GM18870 (cell line): ENCODE results near the gene FSD1.
"Not testable (repeated sequence)": the region's sequence is repeated elsewhere in the genome, so short reads cannot be mapped to it uniquely, and the experiment has no call there.

ENCODE experiments used
- ATAC-seq: cut with Tn5 transposase; IDR thresholded peaks from one replicate; pipeline ENCODE4 v1.9.1; 2021; ENCODE audit warnings: moderate library complexity; ENCODE audit not compliant: unreplicated experiment

Gene FSD1

GRCh38 chr19:4342314-4342614 lies 37.9 kb downstream of the FSD1 start:
- no peak for ATAC-seq

DNA sequence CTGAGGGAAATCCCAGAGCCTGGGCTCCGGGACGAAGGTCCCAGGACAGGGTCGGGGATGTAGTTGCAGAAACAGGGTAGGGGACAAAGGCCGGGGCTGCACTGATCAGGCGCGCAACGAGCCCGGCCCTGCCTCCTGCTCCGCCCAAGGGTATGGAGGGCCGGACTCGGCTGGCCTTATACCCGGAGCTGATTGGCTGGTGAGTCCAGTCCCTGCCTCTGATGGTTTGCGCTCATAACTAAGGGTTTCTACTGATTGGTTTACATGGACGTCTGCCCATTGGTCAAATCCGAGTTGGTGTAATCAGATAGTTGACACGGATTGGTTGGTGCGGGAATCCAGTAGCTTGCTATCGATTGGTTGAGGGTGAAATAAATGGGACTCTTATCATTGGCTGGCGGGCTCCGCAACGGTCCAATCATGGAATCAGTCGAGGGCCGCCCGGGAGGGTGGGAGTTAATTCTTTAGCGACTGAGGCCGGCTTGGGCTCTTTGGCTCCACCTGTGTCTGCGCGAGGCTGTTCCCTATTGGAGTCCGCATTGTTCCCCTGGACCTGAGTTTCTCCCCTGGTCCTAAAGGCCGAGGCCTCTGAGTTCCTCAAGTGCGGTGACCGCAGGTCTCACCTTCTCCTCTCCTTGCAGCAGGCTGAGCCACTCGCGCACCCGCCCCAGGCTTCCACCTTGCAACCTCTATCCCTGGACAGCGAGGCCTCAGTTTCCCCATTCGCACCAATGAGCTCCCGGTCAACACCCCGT lies 38.4 kb downstream of the FSD1 start:
- ATAC-seq = peak; percentile 89

GRCh38 chr19:4343370-4344307 lies 39.2 kb downstream of the FSD1 start, which contains the start of gene MPND:
Gene MPND, plus strand, starts transcription at chr19:4343562. Its CDS starts 32 bp downstream, at chr19:4343594.
- ATAC-seq = no peak

- ATAC-seq = no peak
Measured at GRCh38 chr19:4345342-4346019, 41.1 kb downstream of the FSD1 start.

DNA sequence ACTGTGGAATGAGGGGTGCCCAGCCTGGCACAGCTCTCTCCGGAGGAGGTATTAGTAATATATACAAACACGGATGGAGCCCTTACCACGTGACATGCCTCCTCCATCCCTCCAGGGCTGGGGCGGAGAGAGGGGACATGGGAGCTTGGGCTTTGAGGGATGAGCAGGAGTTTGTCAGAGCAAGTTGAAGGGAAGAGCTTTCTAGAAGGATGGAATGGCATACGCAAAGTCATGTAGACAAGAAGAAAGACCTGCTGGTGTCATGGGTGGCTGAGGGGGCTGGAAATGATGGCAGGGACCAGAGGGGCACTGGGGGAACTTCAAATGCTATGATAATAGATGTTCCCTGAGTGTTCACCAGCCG lies 41.6 kb downstream of the FSD1 start:
- no peak for ATAC-seq

GRCh38 chr19:4347521-4347920 lies 43.1 kb downstream of the FSD1 start:
- no peak for ATAC-seq

DNA sequence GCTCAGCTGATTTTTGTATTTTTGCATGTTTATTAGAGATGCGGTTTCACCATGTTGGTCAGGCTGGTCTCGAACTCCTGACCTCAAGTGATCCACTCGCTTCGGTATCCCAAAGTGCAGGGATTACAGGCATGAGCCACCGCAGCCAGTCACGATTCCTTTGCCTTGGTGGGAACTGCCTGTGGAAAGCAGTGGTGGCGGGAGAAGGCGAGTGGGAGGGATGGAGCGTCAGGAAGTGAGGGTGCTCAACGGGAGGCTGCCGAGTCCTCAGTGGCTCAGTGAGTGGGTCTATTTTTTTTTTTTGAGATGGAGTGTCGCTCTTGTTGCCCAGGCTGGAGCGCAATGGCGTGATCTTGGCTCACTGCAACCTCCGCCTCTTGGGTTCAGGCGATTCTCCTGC lies 44.8 kb downstream of the FSD1 start:
- ATAC-seq = not testable (repeated sequence)

DNA sequence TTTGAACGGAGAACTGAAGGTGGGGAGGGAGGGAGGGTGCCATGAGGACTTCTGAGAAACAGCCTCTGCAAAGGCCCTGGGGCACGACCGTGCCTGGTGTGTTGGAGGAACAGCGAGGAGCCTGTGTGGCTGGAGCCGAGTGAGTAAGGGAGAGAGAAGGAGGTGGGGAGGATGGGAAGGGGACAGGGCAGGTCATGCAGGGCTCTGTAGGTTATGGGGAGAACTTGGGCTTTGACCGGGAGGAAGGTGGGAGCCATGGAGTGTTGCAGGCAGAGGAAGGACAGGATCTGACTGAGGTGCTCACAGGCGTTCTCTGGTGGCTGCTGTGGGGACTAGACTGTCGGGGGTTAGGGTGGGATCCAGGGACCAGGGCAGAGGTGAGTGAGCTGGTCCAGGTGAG lies 45.7 kb downstream of the FSD1 start:
- no peak for ATAC-seq

GRCh38 chr19:4350726-4351125 lies 46.3 kb downstream of the FSD1 start:
- no peak for ATAC-seq

GRCh38 chr19:4352701-4353121 lies 48.3 kb downstream of the FSD1 start:
- ATAC-seq = no peak

DNA sequence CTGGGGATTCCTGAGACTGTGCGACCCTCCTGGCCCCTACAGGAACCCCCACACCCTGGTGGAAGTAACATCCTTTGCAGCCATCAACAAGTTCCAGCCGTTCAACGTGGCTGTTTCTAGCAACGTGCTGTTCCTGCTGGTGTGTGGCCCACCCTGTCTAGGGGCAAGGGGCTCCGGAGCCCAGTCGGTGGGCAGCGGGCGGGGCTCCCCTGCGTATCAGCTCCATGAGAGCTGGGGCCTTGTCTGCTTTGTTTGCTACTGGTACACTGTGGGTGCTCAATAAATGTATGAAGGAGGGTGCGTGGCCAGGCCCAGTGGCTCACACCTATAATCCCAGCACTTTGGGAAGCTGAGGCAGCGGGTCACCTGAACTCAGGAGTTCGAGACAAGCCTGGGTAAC lies 49.9 kb downstream of the FSD1 start:
- no peak for ATAC-seq

- no peak for ATAC-seq
Measured at GRCh38 chr19:4354897-4355296, 50.5 kb downstream of the FSD1 start.

DNA sequence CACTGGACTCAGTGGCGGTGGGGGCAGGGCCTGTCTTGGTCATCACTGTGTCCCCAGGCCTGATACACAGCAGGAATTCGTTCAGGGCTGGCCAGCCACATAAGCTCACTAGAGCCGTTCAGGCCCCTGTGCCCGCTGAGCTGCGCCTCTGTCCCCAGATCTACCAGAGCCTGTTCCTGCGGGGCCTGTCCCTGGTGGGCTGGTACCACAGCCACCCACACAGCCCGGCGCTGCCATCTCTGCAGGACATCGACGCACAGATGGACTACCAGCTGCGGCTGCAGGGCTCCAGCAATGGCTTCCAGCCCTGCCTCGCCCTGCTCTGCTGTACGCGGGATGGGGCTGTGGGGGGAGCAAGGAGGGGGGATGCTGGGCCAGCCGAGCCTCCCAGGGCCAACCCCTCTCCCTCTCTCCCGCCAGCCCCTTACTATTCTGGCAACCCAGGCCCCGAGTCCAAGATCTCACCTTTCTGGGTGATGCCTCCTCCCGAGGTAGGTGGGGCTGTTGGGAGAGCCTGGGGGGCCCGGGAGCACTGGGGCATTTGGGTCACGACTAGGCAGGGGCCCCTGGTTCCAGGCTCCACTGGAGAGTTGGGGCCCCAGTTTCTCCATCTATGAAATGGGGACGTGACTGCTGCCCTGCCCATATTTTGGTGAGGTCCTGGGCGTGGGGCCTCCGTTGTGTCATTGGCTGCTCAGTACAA lies 52.8 kb downstream of the FSD1 start:
- ATAC-seq = no peak

- ATAC-seq = no peak
Measured at GRCh38 chr19:4357921-4358326, 53.5 kb downstream of the FSD1 start.

DNA sequence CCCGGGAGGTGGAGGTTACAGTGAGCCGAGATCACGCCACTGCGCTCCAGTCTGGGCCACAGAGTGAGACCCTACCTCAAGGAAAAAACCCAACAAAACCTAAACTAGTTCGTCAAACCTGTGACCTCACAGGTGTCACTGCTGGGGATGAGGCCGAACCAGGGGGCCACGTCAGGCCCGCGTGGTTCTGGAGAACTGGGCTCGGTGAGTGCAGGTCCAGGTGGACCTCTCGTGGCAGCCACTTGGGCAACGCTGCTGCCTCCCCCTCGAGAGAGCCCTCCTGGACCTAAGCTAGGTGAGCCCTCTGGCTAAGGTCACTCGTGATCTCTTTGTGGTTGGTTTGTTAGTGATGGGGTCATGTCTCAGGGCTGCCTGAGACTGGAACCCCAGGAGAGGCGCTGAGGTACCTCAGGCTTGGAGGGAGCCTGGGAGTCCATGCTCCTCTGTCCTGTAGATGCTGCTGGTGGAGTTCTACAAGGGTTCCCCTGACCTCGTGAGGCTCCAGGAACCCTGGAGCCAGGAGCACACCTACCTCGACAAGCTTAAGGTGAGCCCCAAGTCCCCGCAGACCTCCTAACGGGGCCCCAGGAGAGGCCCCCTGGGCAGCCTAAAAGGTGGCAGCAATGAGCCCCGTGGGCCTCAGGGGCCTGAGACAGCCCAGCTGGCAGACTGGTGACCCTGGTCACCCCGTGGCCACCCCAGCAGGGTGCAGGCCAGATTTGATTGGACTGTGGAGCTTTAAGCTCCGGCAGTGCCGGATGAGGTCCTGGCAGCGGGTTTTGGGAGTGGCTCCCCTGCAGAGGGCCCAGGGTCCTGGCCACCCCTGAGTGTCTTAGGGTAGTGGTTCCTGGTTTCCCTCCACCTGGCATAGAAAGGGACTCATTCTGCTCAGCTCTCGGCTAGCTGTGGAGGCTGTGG lies 54.6 kb downstream of the FSD1 start:
- no peak for ATAC-seq

- ATAC-seq = no peak
Measured at GRCh38 chr19:4359627-4360000, 55.2 kb downstream of the FSD1 start.

DNA sequence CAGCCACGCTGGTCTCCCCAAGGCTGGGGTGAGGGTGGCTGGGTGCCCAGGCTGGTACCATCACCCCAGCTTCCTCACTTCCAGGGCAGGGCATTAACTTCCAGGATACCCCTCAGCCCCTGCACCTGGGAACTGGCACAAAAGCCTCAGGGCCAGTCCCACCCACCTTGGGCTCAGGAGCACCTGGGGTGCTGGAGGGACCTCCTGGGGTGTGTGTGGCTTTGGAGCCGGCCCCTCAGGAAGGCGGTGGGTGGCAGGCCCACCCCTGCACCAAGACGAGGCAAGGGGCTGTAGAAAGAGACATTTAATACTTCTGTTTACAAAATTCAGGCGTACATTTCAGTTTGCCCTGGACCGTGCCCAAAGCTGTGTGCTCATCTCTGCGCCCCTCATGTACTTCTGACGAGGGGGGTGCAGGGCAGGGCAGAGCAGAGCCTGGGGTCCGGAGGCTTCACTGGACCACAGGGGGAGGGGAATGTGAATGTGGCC lies 55.7 kb downstream of the FSD1 start:
- ATAC-seq = no peak

GRCh38 chr19:4360641-4361151 lies 56.3 kb downstream of the FSD1 start:
- no peak for ATAC-seq

- ATAC-seq = no peak
Measured at GRCh38 chr19:4361152-4362046, 57.0 kb downstream of the FSD1 start.
